ENCODE data around the gene GRID2. TPM values are rescaled to one million over a fixed set of nuclear protein-coding genes. Genes with fewer than 3 reads are reported as not detected.

GRID2 gene
- polyA plus RNA-seq, 1 donor from 2014 or later = 14.9 TPM

DNA sequence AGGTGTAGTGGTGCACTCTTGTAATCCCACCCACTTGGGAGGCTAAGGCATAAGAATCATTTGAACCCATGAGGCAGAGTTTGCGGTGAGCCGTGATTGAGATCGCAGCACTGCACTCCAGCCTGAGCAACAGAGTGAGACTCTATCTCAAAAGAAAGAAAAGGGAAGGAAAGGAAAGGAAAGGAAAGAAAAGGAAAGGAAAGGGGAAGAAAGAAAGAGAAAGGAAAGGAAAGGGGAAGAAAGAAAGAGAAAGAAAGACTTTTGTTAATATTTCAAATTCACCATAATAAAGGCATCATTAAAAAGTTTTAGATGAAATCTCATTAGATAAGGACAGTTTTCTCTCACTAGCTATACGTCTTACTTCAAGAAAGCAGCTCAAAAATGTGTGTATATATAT lies 864.3 kb downstream of the GRID2 start:
- no peaks in the 10 kb centered on the region for H3K36me3 ChIP-seq (ENCODE audit: insufficient read depth, low read length)
- no peak overlapping the region for H3K9ac ChIP-seq (ENCODE audit: low read length)
- no peaks in the 10 kb centered on the region for H3K79me2 ChIP-seq (replicated peaks; ENCODE audit: insufficient read depth, low read length)
- no peak overlapping the region for H3K27ac ChIP-seq (ENCODE audit: low read length)
- H3F3A ChIP-seq (ENCODE audit: insufficient read depth, low read length, poor library complexity, severe bottlenecking) = no peaks in the 10 kb centered on the region
- TF ChIP-seq, protein P1, sequence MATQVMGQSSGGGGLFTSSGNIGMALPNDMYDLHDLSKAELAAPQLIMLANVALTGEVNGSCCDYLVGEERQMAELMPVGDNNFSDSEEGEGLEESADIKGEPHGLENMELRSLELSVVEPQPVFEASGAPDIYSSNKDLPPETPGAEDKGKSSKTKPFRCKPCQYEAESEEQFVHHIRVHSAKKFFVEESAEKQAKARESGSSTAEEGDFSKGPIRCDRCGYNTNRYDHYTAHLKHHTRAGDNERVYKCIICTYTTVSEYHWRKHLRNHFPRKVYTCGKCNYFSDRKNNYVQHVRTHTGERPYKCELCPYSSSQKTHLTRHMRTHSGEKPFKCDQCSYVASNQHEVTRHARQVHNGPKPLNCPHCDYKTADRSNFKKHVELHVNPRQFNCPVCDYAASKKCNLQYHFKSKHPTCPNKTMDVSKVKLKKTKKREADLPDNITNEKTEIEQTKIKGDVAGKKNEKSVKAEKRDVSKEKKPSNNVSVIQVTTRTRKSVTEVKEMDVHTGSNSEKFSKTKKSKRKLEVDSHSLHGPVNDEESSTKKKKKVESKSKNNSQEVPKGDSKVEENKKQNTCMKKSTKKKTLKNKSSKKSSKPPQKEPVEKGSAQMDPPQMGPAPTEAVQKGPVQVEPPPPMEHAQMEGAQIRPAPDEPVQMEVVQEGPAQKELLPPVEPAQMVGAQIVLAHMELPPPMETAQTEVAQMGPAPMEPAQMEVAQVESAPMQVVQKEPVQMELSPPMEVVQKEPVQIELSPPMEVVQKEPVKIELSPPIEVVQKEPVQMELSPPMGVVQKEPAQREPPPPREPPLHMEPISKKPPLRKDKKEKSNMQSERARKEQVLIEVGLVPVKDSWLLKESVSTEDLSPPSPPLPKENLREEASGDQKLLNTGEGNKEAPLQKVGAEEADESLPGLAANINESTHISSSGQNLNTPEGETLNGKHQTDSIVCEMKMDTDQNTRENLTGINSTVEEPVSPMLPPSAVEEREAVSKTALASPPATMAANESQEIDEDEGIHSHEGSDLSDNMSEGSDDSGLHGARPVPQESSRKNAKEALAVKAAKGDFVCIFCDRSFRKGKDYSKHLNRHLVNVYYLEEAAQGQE (IDR thresholded peaks at IDR 0.05; ENCODE audit: borderline replicate concordance) = no peak
- TF ChIP-seq TAF1 (IDR thresholded peaks at IDR 0.05; ENCODE audit: low read depth) (no peak), MXI1 (conservative IDR thresholded peaks at IDR 0.05; ENCODE audit: poor library complexity, severe bottlenecking) (no peak), EP300 (conservative IDR thresholded peaks at IDR 0.05; ENCODE audit: poor library complexity, severe bottlenecking) (no peak)
- H3K9me2 ChIP-seq (ENCODE audit: insufficient read depth, low read length) = no peaks in the 10 kb centered on the region
- no peaks in the 10 kb centered on the region for H4K20me1 ChIP-seq (ENCODE audit: insufficient read depth)
- H3K9me3 ChIP-seq (ENCODE audit: low read length) = no peaks in the 10 kb centered on the region
- no peak overlapping the region for H3K4me3 ChIP-seq (ENCODE audit: low read length)
- no peak overlapping the region for H3K4me2 ChIP-seq (ENCODE audit: low read length)
- no peak overlapping the region for H2AFZ ChIP-seq (ENCODE audit: low read depth, low read length)
- no peaks in the 10 kb centered on the region for H3K27me3 ChIP-seq (ENCODE audit: insufficient read depth, low read depth, low read length)

DNA sequence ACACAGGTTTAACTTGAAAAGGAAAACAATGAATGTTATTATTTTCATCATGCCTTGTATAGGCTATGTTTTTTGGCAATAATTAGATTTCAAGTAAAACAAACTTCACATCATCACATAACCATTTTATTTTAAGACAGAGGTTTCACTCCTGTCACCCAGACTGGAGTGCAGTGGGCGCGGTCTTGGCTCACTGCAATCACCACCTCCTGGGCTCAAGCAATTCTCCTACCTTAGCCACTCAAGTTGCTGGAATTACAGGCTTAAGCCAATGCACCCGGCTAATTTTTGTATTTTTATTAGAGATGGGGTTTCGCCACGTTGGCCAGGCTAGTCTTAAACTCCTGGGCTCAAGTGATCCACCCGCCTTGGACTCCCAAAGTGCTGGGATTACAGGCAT lies 866.2 kb downstream of the GRID2 start:
- H2AFZ ChIP-seq (ENCODE audit: low read depth, low read length) = no peak overlapping the region
- H3F3A ChIP-seq (ENCODE audit: insufficient read depth, low read length, poor library complexity, severe bottlenecking) = no peaks in the 10 kb centered on the region
- no peaks in the 10 kb centered on the region for H3K79me2 ChIP-seq (replicated peaks; ENCODE audit: insufficient read depth, low read length)
- TF ChIP-seq POLR2AphosphoS5 (IDR thresholded peaks at IDR 0.05) (no peak), EZH2 (IDR thresholded peaks at IDR 0.05; ENCODE audit: borderline replicate concordance, insufficient read depth, low read length, poor library complexity, severe bottlenecking) (no peak), TAF1 (IDR thresholded peaks at IDR 0.05; ENCODE audit: low read depth) (no peak), SMC3 (conservative IDR thresholded peaks at IDR 0.05; ENCODE audit: poor library complexity) (no peak), EP300 (conservative IDR thresholded peaks at IDR 0.05; ENCODE audit: poor library complexity, severe bottlenecking) (no peak), MXI1 (conservative IDR thresholded peaks at IDR 0.05; ENCODE audit: poor library complexity, severe bottlenecking) (no peak)
- TF ChIP-seq, protein P1 (IDR thresholded peaks at IDR 0.05; ENCODE audit: borderline replicate concordance) = no peak
- H4K20me1 ChIP-seq (ENCODE audit: insufficient read depth) = no peaks in the 10 kb centered on the region
- H3K4me3 ChIP-seq (ENCODE audit: low read length) = no peak overlapping the region
- no peaks in the 10 kb centered on the region for H3K9me2 ChIP-seq (ENCODE audit: insufficient read depth, low read length)
- H3K9ac ChIP-seq (ENCODE audit: low read length) = no peak overlapping the region
- no peaks in the 10 kb centered on the region for H3K27me3 ChIP-seq (ENCODE audit: insufficient read depth, low read depth, low read length)
- H3K27ac ChIP-seq (ENCODE audit: low read length) = no peak overlapping the region
- no peaks in the 10 kb centered on the region for H3K9me3 ChIP-seq (ENCODE audit: low read length)
- no peaks in the 10 kb centered on the region for H3K36me3 ChIP-seq (ENCODE audit: insufficient read depth, low read length)
- no peak overlapping the region for H3K4me2 ChIP-seq (ENCODE audit: low read length)

All from neural cell (in vitro differentiated cells).